ENCODE measurements around the gene APOC3. TPM values are rescaled to one million over a fixed set of nuclear protein-coding genes. Genes with fewer than 3 reads are reported as not detected.
"Not testable (repeated sequence)": the region's sequence is repeated elsewhere in the genome, so short reads cannot be mapped to it uniquely, and the experiment has no call there.

Gene APOC3
- total and polyA plus RNA-seq, 11 donors: 0.39 to 9.9 TPM; not detected in 9

DNA sequence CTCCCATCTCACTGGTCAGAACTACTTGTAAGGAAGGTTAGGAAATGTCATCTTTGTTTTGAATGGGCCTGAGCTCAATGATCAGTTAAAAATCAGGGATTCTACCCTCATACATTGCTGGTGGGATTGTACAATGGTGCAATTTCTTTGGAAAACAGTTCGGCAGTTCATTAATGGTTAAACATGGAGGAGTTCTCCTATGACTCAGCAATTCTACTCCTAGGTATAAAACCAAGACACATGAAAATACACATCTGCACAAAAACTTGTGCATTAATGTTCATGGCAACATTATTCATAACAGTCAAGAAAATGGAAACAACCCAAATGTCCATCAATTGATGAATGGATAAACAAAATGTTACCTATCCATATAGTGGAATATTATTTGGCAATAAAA, 33.2 kb upstream of the APOC3 start:
- Histone ChIP-seq H3K27me3 (no peaks in the 10 kb centered on the region), H3K27ac (no peak overlapping the region), H3K4me3 (no peak overlapping the region), H3K4me1 (peaks cover 0 to 15% (median 2%) of the 10 kb centered on the region in 12 donors), H3K36me3 (no peaks in the 10 kb centered on the region), H3K9me3 (no peaks in the 10 kb centered on the region)
- intact Hi-C loops (cut with DNase I): loop anchor here in 4 of 10 donors (10.0 kb wide), 2 partner anchors 78 to 428 kb away; no protein-coding TSS in a partner anchor
- no peak for TF ChIP-seq POLR2A (IDR thresholded peaks at IDR 0.05)
- TF ChIP-seq, protein P1, sequence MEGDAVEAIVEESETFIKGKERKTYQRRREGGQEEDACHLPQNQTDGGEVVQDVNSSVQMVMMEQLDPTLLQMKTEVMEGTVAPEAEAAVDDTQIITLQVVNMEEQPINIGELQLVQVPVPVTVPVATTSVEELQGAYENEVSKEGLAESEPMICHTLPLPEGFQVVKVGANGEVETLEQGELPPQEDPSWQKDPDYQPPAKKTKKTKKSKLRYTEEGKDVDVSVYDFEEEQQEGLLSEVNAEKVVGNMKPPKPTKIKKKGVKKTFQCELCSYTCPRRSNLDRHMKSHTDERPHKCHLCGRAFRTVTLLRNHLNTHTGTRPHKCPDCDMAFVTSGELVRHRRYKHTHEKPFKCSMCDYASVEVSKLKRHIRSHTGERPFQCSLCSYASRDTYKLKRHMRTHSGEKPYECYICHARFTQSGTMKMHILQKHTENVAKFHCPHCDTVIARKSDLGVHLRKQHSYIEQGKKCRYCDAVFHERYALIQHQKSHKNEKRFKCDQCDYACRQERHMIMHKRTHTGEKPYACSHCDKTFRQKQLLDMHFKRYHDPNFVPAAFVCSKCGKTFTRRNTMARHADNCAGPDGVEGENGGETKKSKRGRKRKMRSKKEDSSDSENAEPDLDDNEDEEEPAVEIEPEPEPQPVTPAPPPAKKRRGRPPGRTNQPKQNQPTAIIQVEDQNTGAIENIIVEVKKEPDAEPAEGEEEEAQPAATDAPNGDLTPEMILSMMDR (IDR thresholded peaks at IDR 0.05): no peak
- ATAC-seq (no peak), DNase-seq (no peak)
- 87 to 96% (median 92%) methylated on average over 1 of the region's 1 CpG for WGBS, 4 donors

DNA sequence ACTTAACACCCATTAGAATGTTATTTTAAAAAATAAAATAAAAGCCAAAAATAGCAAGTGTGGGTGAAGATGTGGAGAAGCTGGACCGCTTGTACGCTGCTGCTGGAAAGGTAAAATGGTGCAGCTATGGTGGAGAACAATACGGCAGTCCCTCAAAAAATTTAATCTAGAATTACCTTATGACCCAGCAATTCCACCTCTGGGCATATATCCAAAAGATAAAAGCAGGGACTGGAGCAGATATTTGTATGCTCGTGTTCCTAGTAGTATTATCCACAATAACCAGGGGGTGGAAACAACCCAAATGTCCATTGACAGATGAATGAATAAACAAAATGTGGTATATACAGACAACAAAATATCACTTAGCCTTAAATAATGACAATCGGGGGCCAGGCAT, 31.9 kb upstream of the APOC3 start:
- Histone ChIP-seq H3K4me3 (no peak overlapping the region), H3K27ac (peak overlapping the region in 1 of 12 donors; percentile 4), H3K27me3 (no peaks in the 10 kb centered on the region), H3K36me3 (no peaks in the 10 kb centered on the region), H3K9me3 (no peaks in the 10 kb centered on the region), H3K4me1 (peaks cover 0 to 11% (median 0%) of the 10 kb centered on the region in 12 donors)
- DNase-seq: no peak
- intact Hi-C loops (cut with DNase I): loop anchor here in 4 of 10 donors (10.0 kb wide), 2 partner anchors 77 to 427 kb away; no protein-coding TSS in a partner anchor
- ATAC-seq: peak in 2 of 4 donors; percentile 31 to 63
- 37 to 51% (median 47%) methylated on average over 5 of the region's 5 CpGs for WGBS, 4 donors
- TF ChIP-seq, protein P1 (IDR thresholded peaks at IDR 0.05): no peak
- TF ChIP-seq POLR2A (IDR thresholded peaks at IDR 0.05): no peak

DNA sequence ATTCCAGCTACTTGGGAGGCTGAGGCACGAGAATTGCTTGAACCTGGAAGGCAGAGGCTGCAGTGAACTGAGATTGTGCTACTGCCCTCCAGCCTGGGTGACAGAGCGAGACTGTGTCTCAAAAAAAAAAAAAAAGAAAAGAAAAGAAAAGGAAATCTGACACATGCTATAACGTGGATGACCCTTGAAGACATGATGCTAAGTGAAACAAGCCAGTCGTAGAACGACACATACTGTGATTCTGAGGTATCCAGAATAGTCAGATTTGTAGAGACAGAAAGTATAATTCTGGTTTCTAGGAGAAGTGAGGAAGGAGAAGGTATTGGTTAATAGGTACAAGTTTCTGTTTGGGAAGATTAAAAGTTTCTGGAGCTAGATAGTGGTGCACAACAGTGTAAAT, 31.3 kb upstream of the APOC3 start:
- WGBS, 4 donors: 79 to 83% (median 79%) methylated on average over 5 of the region's 5 CpGs
- Histone ChIP-seq H3K27me3 (no peaks in the 10 kb centered on the region), H3K4me3 (no peak overlapping the region), H3K4me1 (peaks cover 0 to 11% (median 0%) of the 10 kb centered on the region in 12 donors), H3K36me3 (no peaks in the 10 kb centered on the region), H3K9me3 (no peaks in the 10 kb centered on the region), H3K27ac (peak overlapping the region in 1 of 12 donors; percentile 4)
- TF ChIP-seq, protein P1 (IDR thresholded peaks at IDR 0.05): no peak
- no peak for TF ChIP-seq POLR2A (IDR thresholded peaks at IDR 0.05)
- no peak for ATAC-seq
- no peak for DNase-seq
- intact Hi-C loops (cut with DNase I): loop anchor here in 4 of 10 donors (10.0 kb wide), 2 partner anchors 76 to 426 kb away; no protein-coding TSS in a partner anchor

DNA sequence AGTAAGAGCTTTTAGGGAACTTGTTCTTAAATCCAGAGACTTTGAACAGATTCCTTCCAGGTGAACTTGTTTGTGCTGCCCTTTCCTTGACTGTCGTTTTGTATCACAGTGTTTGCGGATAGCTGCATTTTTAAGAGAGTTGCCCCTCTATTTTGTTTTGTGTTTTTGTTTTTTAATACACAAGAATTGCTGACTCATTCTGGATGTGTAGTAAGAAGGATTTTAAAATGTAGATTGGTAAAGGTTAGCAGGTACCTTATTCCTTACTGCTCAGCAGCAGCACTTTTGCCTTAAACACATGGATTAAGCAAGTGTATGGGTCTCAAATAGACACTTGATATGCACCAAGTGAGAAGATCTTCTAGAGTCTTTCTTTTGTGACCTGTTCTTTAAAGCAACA, 29.1 kb upstream of the APOC3 start:
- H3K27me3 ChIP-seq: no peaks in the 10 kb centered on the region
- H3K4me1 ChIP-seq: peaks cover 0 to 11% (median 0%) of the 10 kb centered on the region in 12 donors
- intact Hi-C loops (cut with DNase I): no loop called here
- no peak overlapping the region for H3K27ac ChIP-seq
- ATAC-seq (no peak), DNase-seq (no peak)
- TF ChIP-seq, protein P1 (IDR thresholded peaks at IDR 0.05): no peak
- no peak for TF ChIP-seq POLR2A (IDR thresholded peaks at IDR 0.05)
- H3K4me3 ChIP-seq: no peak overlapping the region
- no peaks in the 10 kb centered on the region for H3K36me3 ChIP-seq
- no peaks in the 10 kb centered on the region for H3K9me3 ChIP-seq
- 92 to 96% (median 94%) methylated on average over 2 of the region's 2 CpGs for WGBS, 4 donors

DNA sequence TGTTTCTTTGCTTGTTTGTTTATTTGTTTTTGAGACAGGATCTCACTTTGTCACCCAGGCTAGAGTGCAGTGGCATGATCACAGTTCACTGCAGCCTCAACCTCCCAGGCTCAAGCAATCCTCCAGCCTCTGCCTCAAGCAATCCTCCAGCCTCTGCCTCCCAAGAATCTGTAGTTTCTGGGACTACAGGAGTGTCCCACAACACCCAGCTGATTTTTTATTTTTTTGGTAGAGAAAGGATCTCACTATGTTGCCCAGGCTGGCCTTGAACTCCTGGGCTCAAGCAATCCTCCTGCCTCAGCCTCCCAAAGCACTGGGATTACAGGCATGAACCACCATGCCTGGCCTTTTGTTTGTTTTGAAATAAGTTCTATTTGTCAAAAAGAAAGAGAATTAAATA, 28.0 kb upstream of the APOC3 start:
- ATAC-seq; H3K36me3 ChIP-seq; DNase-seq; intact Hi-C loops (cut with DNase I); H3K4me3 ChIP-seq; H3K27ac ChIP-seq; H3K27me3 ChIP-seq; H3K9me3 ChIP-seq: not testable (repeated sequence)
- H3K4me1 ChIP-seq: peaks cover 0 to 11% (median 0%) of the 10 kb centered on the region in 12 donors
